Chondrocyte (in vitro differentiated cells): Measurements from ENCODE around the gene INSYN2B. TPM values are rescaled to one million over a fixed set of nuclear protein-coding genes. Genes with fewer than 3 reads are reported as not detected.

ENCODE experiments used
- DNase-seq: peaks from one replicate; pipeline ENCODE4 v3.0.0; 2021; ENCODE audit warnings: mixed read lengths, low spot score
- H3K27ac Mint-ChIP-seq: one replicate; pipeline ENCODE4 v1.8.0; 2021; ENCODE audit warnings: mild to moderate bottlenecking, moderate library complexity, mixed read lengths; ENCODE audit not compliant: unreplicated experiment
- H3K27me3 Mint-ChIP-seq: 2 replicates; pipeline ENCODE4 v1.8.0; 2021; ENCODE audit warnings: low read depth, mixed read lengths
- H3K36me3 Mint-ChIP-seq: 2 replicates; pipeline ENCODE4 v1.8.0; 2021; ENCODE audit warnings: low read depth, mixed read lengths
- H3K4me1 Mint-ChIP-seq: 2 replicates; pipeline ENCODE4 v1.8.0; 2021; ENCODE audit warnings: low read depth, mild to moderate bottlenecking, mixed read lengths
- H3K4me3 Mint-ChIP-seq: one replicate; pipeline ENCODE4 v1.8.0; 2021; ENCODE audit warnings: mild to moderate bottlenecking, moderate library complexity, mixed read lengths; ENCODE audit not compliant: unreplicated experiment
- H3K9me3 Mint-ChIP-seq: 2 replicates; pipeline ENCODE4 v1.8.0; 2021; ENCODE audit warnings: low read depth, mixed read lengths
- CTCF ChIP-seq: fragments of 200-600 bp; sonication (generic); IDR thresholded peaks from 2 replicates; pipeline ENCODE4 v1.5.0; 2021; ENCODE audit warnings: antibody characterized with exemption, mild to moderate bottlenecking, moderate library complexity
- total RNA-seq: library from RNA; stranded (reverse); gene quantifications from 3 replicates; pipeline ENCODE4 v1.2.1, GENCODE V29; 2021

INSYN2B gene
- total RNA-seq, 1 donor from 2014 or later, result 0.12 TPM

DNA sequence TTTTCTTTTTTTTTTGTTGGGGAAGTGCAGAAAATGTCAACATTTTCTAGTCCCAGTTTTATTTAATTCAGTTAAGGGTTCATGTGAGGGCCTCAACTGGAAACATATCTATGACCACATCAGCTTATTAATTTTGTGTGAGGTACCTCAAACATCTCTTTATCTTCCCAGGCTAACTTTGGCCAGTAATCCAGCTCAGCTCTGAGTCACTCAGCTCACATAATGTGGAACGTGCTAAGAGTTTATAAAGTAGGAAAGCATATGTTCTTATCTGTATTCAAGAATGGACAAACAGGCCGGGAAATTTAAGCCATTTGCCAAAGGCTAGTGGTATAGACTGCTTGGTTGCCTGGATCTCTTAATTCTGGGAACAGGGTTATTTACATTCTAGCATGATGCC, 118.4 kb downstream of the INSYN2B start:
- TF ChIP-seq CTCF, result no peak
- H3K36me3 Mint-ChIP-seq, result no peaks in the 10 kb centered on the region
- no peaks in the 10 kb centered on the region for H3K9me3 Mint-ChIP-seq
- H3K4me1 Mint-ChIP-seq, result peaks cover under 1% of the 10 kb centered on the region
- DNase-seq, result no peak
- H3K27ac Mint-ChIP-seq, result no peak overlapping the region
- H3K4me3 Mint-ChIP-seq, result no peak overlapping the region
- no peaks in the 10 kb centered on the region for H3K27me3 Mint-ChIP-seq

- Mint-ChIP-seq H3K4me1 (peaks cover 5% of the 10 kb centered on the region), H3K36me3 (no peaks in the 10 kb centered on the region), H3K4me3 (no peak overlapping the region), H3K9me3 (no peaks in the 10 kb centered on the region), H3K27me3 (no peaks in the 10 kb centered on the region), H3K27ac (no peak overlapping the region)
- DNase-seq, result no peak
- TF ChIP-seq CTCF, result no peak
These were observed 118.9 kb downstream of the INSYN2B start for GRCh38 chr5:169861433-169861832.

- no peak for TF ChIP-seq CTCF
- Mint-ChIP-seq H3K27me3 (no peaks in the 10 kb centered on the region), H3K36me3 (no peaks in the 10 kb centered on the region), H3K27ac (no peak overlapping the region), H3K9me3 (no peaks in the 10 kb centered on the region), H3K4me1 (peaks cover 6% of the 10 kb centered on the region), H3K4me3 (no peak overlapping the region)
- DNase-seq, result no peak
These were observed 119.7 kb downstream of the INSYN2B start for GRCh38 chr5:169860585-169860984.

- Mint-ChIP-seq H3K9me3 (no peaks in the 10 kb centered on the region), H3K4me3 (no peak overlapping the region), H3K27me3 (no peaks in the 10 kb centered on the region), H3K27ac (no peak overlapping the region), H3K36me3 (no peaks in the 10 kb centered on the region), H3K4me1 (peaks cover 6% of the 10 kb centered on the region)
- no peak for TF ChIP-seq CTCF
- no peak for DNase-seq
These were observed 123.7 kb downstream of the INSYN2B start for GRCh38 chr5:169856571-169856970.

- Mint-ChIP-seq H3K9me3 (peaks cover 16% of the 10 kb centered on the region), H3K36me3 (no peaks in the 10 kb centered on the region), H3K4me1 (peaks cover under 1% of the 10 kb centered on the region), H3K27ac (no peak overlapping the region), H3K4me3 (no peak overlapping the region), H3K27me3 (no peaks in the 10 kb centered on the region)
- TF ChIP-seq CTCF, result no peak
- DNase-seq, result no peak
These were observed 128.9 kb downstream of the INSYN2B start for GRCh38 chr5:169851321-169851850.
